ENCODE results near the gene CDH11.

CDH11 gene

DNA sequence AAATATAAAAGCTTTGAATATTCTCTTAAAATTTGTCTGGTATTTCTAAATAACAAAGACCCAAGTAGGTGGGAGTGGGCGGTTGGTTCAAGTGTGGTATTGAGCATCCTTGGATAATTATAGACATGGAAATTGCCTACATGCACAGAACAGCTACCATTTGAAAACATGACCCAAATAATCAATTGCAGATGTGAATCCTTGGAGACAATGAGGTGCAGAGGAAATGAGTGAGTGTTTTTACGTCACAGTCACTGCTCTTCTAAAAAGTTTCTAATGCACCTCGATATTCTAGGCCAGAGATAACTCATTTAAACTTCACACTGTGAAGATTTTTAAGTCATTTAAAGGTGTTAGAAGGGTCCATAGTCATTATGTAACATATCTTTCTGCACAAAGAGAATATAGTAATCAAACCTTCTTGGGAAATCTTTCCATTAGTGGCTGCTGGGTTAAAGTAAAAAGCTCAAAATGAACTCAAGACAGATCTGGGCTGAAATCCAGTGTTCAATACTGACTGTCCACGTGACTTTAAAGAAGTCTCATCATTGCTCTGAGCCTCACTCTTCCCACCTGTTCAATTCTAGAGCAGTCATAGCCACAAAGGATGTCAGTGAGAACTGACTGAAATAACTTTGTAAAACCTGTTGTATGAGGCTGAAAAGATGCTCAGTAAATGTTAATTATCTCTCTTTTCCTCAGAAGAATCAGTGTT is 144.5 kb downstream of the CDH11 start:
- DNase-seq (ENCODE audit: low read depth), result no peak

GRCh38 chr16:64975821-64976220 is 146.0 kb downstream of the CDH11 start:
- DNase-seq (ENCODE audit: low read depth), result no peak

DNA sequence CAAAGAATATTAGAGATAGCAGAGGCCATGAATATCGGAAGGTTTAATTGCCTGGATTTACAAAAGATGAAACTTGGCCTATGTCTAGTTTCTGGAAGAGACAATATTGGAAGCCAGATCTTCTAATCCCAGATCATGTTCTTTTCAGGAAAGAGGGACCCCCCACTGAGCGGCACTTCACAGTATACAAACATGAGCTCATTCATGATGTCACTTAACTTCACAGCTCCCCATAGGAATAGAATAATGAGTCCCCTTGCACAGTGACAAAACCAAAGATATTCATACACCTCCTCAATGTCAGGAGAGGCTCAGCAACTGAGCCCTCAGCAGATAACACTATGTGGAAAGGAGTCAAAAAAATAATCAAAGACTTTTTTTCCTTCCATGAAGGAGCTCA is 147.5 kb downstream of the CDH11 start:
- no peak for DNase-seq (ENCODE audit: low read depth)

- no peak for DNase-seq (ENCODE audit: low read depth)
These were observed 148.7 kb downstream of the CDH11 start for GRCh38 chr16:64973171-64973570.

GRCh38 chr16:64971171-64971570 is 150.7 kb downstream of the CDH11 start:
- no peak for DNase-seq (ENCODE audit: low read depth)

DNA sequence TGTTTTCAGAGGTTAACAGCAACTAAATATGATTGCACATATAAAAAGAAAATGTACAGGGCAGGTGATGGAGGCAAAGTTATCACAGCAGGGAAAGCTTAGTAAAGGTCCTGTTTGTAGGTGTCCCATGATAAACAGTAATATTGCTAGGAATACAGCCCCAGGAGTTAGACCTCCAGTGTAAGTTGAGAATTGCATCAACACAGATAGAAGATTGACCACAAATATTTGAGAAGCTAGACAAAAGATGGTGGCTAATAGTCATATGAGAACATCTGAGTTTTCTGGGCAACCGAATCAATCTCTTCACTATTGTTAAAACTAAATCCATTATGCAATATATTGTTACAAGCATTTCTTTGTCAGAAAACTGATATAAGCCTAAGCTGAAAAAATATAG is 152.6 kb downstream of the CDH11 start:
- DNase-seq (ENCODE audit: low read depth), result no peak

- DNase-seq (ENCODE audit: low read depth), result no peak
These were observed 153.3 kb downstream of the CDH11 start for GRCh38 chr16:64968539-64968938.

GRCh38 chr16:64964126-64964540 is 157.7 kb downstream of the CDH11 start:
- DNase-seq (ENCODE audit: low read depth), result no peak

DNA sequence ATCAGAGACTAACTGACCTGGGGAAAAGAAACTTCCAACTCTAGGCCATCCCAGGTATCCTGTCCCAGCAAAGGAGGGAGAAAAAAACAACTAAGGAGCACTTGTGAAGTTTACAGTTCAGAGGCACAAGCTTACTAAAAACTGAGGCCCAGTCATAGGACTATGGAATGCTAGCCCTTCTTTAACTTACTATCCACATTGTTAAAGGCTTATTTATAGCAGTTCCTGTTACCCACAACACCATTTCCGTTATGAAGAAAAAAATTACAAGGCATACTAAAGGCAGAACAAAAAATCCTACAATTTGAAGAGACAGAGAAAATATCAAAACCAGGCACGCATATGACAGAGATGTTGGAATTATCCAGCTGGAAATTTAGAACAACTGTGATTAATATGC is 159.1 kb downstream of the CDH11 start:
- no peak for DNase-seq (ENCODE audit: low read depth)

- DNase-seq (ENCODE audit: low read depth), result no peak
These were observed 164.6 kb downstream of the CDH11 start for GRCh38 chr16:64957246-64957645.

DNA sequence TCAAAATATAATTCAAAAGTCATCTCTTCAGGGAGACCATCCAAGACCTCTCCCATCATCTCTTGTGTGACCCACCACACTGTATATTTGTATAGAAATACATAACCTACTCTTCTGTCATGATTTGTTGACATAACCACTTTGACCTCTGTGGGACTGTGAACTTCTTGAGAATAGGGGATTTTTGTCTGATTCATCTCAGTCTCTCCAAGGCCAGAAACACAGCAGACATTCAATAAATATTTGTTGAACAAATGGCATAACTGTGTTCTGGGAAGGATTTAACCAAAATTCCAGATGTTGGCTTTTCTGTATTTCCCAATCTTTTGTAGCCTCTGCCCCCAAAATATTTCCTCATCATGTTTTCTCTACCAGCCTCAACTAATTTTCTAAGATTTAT is 169.7 kb downstream of the CDH11 start:
- no peak for DNase-seq (ENCODE audit: low read depth)

DNA sequence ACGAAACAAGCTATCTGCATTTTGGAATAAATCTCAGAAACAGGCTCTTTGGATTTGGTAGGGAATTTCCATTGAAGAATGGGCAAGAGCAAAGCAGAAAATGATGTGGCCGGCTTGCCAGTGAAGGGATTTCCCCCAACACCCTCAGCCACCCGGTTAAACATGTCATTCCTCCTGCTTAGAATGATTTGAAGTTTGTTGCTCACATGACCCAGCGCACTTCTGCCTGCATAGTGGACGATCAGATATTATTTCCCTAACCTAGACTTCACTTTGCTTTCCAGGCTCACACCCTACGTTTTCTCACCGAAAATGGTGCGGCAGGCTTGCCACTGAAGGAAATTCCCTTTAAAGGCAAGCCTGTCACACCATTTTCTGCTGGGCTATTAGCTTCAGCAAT is 170.7 kb downstream of the CDH11 start:
- DNase-seq (ENCODE audit: low read depth), result no peak

- DNase-seq (ENCODE audit: low read depth), result no peak
These were observed 171.1 kb downstream of the CDH11 start for GRCh38 chr16:64950731-64951130.

- no peak for DNase-seq (ENCODE audit: low read depth)
These were observed 171.6 kb downstream of the CDH11 start for GRCh38 chr16:64950262-64950661.

GRCh38 chr16:64948056-64948455 is 173.8 kb downstream of the CDH11 start:
- no peak for DNase-seq (ENCODE audit: low read depth)

GRCh38 chr16:64947651-64948050 is 174.2 kb downstream of the CDH11 start:
- no peak for DNase-seq (ENCODE audit: low read depth)

DNA sequence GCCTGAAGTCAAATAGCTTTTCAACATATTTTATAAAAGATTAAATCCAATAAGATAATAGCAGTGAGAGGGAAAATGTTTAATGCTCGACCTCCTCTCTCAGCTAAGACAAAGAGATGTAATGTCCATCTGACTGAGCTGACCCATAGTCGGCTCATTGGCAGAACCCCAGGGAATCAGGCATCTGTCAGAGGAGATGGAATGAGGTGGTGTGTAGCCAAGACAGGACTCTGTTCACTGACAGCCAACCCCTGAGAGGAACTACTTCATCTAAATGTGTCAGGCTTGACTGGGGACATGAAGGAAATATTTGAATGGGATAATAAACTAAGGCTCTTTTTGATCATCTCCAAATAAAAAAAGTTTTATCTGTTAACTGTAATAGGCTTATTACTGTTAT is 188.0 kb downstream of the CDH11 start:
- DNase-seq (ENCODE audit: low read depth), result no peak

DNA sequence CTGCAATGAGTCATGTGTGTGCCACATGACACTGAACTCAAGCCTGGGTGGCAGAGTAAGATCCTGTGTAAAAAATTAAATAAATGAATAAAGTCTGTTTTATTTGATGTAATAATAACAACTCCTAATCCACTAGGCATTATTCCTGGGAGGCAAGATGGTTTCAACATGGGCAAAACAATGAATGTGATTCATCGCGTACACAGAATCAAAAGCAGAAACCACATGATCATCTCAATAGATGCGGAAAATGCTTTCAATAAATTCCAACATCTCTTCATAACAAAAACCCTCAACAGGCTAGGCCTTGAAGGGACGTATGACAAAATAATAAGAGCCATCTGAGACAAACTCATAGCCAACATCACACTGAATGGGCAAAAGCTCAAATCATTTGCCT is 195.4 kb downstream of the CDH11 start:
- no peak for DNase-seq (ENCODE audit: low read depth)

- no peak for DNase-seq (ENCODE audit: low read depth)
These were observed 196.7 kb downstream of the CDH11 start for GRCh38 chr16:64925166-64925565.

DNA sequence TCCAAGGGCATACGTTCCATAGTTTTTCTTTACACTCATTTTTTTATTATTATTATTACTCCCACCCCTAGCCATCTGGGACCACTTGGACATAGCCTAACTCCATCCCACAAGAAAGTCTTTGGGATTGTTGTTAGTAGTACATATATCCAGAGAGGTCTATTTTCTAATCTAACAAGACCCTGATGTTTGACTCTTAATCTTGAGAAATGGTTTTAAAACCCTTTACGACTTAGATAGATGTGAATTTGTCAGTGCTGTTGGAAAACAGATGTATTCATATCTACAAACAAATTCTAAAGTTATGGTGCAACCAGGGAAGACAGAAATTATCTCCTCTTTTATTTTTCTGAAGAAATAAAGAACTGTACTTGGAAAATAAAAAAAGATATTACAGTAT is 197.8 kb downstream of the CDH11 start:
- DNase-seq (ENCODE audit: low read depth), result no peak

- DNase-seq (ENCODE audit: low read depth), result no peak
These were observed 201.8 kb downstream of the CDH11 start for GRCh38 chr16:64919929-64920607.

DNA sequence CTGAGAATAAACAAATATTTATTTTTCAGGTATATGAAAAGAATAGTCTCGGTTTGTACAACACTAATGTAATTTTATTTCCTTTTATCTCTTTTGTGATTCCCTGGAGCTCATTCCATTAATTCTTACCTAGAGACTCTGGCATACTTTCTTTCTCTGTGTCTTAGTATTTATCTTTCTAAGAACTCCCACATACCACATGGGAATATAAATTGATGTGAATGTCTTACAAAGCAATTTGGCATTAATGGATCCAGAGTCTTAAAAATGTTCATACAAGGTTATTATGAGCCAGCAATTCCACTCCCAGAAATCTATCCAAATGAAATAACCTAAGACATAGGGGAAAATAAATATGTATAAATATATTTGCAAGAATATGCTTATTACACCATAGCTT is 202.7 kb downstream of the CDH11 start:
- DNase-seq (ENCODE audit: low read depth), result no peak

GRCh38 chr16:64916051-64916450 is 205.8 kb downstream of the CDH11 start:
- no peak for DNase-seq (ENCODE audit: low read depth)

GRCh38 chr16:64910356-64910755 is 211.5 kb downstream of the CDH11 start:
- DNase-seq (ENCODE audit: low read depth), result no peak
